ENCODE data around the gene SOX5. TPM values are rescaled to one million over a fixed set of nuclear protein-coding genes. Genes with fewer than 3 reads are reported as not detected.
"Not testable (repeated sequence)": the region's sequence is repeated elsewhere in the genome, so short reads cannot be mapped to it uniquely, and the experiment has no call there.

Gene SOX5
- total RNA-seq, 1 experiment from 2014 or later = 3.1 TPM

DNA sequence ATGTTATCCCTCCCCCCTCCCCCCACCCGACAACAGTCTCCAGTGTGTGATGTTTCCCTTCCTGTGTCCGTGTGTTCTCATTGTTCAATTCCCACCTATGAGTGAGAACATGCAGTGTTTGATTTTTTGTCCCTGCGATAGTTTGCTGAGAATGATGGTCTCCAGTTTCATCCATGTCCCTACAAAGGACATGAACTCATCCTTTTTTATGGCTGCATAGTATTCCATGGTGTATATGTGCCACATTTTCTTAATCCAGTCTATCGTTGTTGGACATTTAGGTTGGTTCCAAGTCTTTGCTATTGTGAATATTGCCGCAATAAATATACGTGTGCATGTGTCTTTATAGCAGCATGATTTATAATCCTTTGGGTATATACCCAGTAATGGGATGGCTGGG is 433.7 kb downstream of the SOX5 start:
- not testable (repeated sequence) for H3K27ac Mint-ChIP-seq; H3K4ac ChIP-seq (ENCODE audit: low read depth, low read length); H3K27me3 Mint-ChIP-seq (ENCODE audit: low read depth); H3K27ac ChIP-seq (ENCODE audit: insufficient read length, low read depth, low read length); H3K79me1 ChIP-seq (ENCODE audit: insufficient read depth, low read depth, low read length, poor library complexity, severe bottlenecking); H3K27me3 ChIP-seq (ENCODE audit: insufficient read depth, low read length); H3K4me3 Mint-ChIP-seq; H2BK15ac ChIP-seq (ENCODE audit: low read depth, low read length); H3K4me1 Mint-ChIP-seq; H3K4me2 ChIP-seq (ENCODE audit: insufficient read depth, insufficient read length, low read length); DNase-seq; H2AK5ac ChIP-seq (ENCODE audit: insufficient read length, low read length); H3K23ac ChIP-seq (ENCODE audit: insufficient read length, low read depth, low read length); H3K18ac ChIP-seq (ENCODE audit: insufficient read length, low read depth, low read length); H3K14ac ChIP-seq (ENCODE audit: insufficient read depth, low read length); H3K9ac ChIP-seq (ENCODE audit: extremely low read depth, insufficient read length, low read length); H3T11ph ChIP-seq (ENCODE audit: low read length); H2BK120ac ChIP-seq (ENCODE audit: low read depth, low read length, poor library complexity, severe bottlenecking); H2BK5ac ChIP-seq (ENCODE audit: insufficient read length, low read length); H3K23me2 ChIP-seq (ENCODE audit: insufficient read length, low read depth, low read length, poor library complexity, severe bottlenecking); H3K56ac ChIP-seq (ENCODE audit: insufficient read length, low read depth, low read length); H3K79me2 ChIP-seq (ENCODE audit: insufficient read depth, low read length); H4K91ac ChIP-seq (ENCODE audit: insufficient read length, low read depth, low read length); H4K8ac ChIP-seq (replicated peaks; ENCODE audit: insufficient read length, low read depth, low read length); H4K5ac ChIP-seq (ENCODE audit: insufficient read length, low read depth, low read length); H2BK12ac ChIP-seq (ENCODE audit: insufficient read length, low read depth, low read length); H3K9me3 ChIP-seq (ENCODE audit: control insufficient read depth, low read depth, low read length); H2BK20ac ChIP-seq (ENCODE audit: low read depth, low read length, poor library complexity, severe bottlenecking); H3K4me1 ChIP-seq (ENCODE audit: insufficient read depth, low read length); H2AFZ ChIP-seq (ENCODE audit: low read length); H4K20me1 ChIP-seq (ENCODE audit: control insufficient read depth, insufficient read depth, insufficient read length)
- Mint-ChIP-seq H3K36me3 (ENCODE audit: insufficient read depth in 1 of 3, low read depth in 3 of 3) (peaks cover 6 to 21% (median 8%) of the 10 kb centered on the region in 3 experiments), H3K9me3 (peaks cover 20 to 21% of the 10 kb centered on the region in 2 experiments)
- no CpG with 5 or more reads among the region's 6 CpGs for WGBS (ENCODE audit: extremely low coverage, insufficient read length, low lambda C conversion rate)

Measured in H9 (cell line).